GM23338 (cell line): ENCODE data around the gene TGIF2. TPM values are rescaled to one million over a fixed set of nuclear protein-coding genes. Genes with fewer than 3 reads are reported as not detected.

Source experiments
- CREB1 ChIP-seq: fragments of 250-450 bp; sonication (Bioruptor Pico); IDR thresholded peaks from 2 replicates; pipeline ENCODE4 v1.5.0; 2020; ENCODE audit warnings: low read depth, mild to moderate bottlenecking, moderate library complexity
- EZH2 ChIP-seq: fragments of 200-600 bp; sonication (generic); IDR thresholded peaks from one replicate; pipeline ENCODE4 v1.8.0; 2017; ENCODE audit warnings: antibody characterized with exemption, mild to moderate bottlenecking, low read depth; ENCODE audit not compliant: unreplicated experiment
- POLR2AphosphoS5 ChIP-seq: IDR thresholded peaks from 2 replicates; pipeline ENCODE4 v1.6.1; 2016; ENCODE audit warnings: antibody characterized with exemption, low read depth
- STAT1 ChIP-seq: IDR thresholded peaks from one replicate; pipeline ENCODE4 v1.6.1; 2016; ENCODE audit warnings: antibody characterized with exemption; ENCODE audit not compliant: unreplicated experiment
- polyA plus RNA-seq: library from polyadenylated mRNA; unstranded; fragments of >200 nt; fragmentation: Nextera tagmentation; extraction: Ambion mirVana; gene quantifications from 2 replicates; pipeline ENCODE4 v1.2.1, GENCODE V29; 2016
- total RNA-seq: library from RNA; depleted of rRNA; stranded (reverse); fragments of >200 nt; shearing (Covaris generic); gene quantifications from 2 replicates; pipeline ENCODE4 v1.2.3, GENCODE V29; 2014
- TF ChIP-seq, protein P1 (sequence below): fragments of 250-450 bp; sonication (Bioruptor Pico); IDR thresholded peaks from 2 replicates; pipeline ENCODE4 v1.5.0; 2020; ENCODE audit warnings: mild to moderate bottlenecking, moderate library complexity
- TF ChIP-seq, protein P2 (sequence below), 2 experiments: fragments of 200-600 bp in 1 of 2; sonication (generic) in 1 of 2; conservative IDR thresholded peaks; 2 replicates each; pipeline versions ENCODE4 v1.5.1 to v1.6.1; 2016 to 2017; ENCODE audit warnings: antibody characterized with exemption in 2 of 2, low read depth in 2 of 2, mild to moderate bottlenecking in 2 of 2, moderate library complexity in 1 of 2

The TGIF2 gene
- total and polyA plus RNA-seq, 2 experiments from 2014 or later = 47.6 to 63.2 TPM

DNA sequence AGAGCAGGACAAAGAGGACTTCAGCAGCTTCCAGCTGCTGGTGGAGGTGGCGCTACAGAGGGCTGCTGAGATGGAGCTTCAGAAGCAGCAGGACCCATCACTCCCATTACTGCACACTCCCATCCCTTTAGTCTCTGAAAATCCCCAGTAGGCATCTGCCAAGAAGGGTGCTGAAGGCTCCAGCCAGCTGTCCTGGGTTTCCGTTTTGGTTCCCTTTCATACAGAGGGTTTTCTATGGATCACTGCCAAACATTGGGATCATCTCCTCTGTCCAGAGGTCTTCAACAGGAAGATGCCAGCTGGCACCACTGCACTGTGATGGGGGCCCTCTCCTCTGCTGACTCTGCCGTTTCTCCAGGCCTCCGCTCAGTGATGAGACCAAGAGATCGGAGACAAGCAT, 17.9 kb downstream of the TGIF2 start (continued):
- TF ChIP-seq, protein P1, sequence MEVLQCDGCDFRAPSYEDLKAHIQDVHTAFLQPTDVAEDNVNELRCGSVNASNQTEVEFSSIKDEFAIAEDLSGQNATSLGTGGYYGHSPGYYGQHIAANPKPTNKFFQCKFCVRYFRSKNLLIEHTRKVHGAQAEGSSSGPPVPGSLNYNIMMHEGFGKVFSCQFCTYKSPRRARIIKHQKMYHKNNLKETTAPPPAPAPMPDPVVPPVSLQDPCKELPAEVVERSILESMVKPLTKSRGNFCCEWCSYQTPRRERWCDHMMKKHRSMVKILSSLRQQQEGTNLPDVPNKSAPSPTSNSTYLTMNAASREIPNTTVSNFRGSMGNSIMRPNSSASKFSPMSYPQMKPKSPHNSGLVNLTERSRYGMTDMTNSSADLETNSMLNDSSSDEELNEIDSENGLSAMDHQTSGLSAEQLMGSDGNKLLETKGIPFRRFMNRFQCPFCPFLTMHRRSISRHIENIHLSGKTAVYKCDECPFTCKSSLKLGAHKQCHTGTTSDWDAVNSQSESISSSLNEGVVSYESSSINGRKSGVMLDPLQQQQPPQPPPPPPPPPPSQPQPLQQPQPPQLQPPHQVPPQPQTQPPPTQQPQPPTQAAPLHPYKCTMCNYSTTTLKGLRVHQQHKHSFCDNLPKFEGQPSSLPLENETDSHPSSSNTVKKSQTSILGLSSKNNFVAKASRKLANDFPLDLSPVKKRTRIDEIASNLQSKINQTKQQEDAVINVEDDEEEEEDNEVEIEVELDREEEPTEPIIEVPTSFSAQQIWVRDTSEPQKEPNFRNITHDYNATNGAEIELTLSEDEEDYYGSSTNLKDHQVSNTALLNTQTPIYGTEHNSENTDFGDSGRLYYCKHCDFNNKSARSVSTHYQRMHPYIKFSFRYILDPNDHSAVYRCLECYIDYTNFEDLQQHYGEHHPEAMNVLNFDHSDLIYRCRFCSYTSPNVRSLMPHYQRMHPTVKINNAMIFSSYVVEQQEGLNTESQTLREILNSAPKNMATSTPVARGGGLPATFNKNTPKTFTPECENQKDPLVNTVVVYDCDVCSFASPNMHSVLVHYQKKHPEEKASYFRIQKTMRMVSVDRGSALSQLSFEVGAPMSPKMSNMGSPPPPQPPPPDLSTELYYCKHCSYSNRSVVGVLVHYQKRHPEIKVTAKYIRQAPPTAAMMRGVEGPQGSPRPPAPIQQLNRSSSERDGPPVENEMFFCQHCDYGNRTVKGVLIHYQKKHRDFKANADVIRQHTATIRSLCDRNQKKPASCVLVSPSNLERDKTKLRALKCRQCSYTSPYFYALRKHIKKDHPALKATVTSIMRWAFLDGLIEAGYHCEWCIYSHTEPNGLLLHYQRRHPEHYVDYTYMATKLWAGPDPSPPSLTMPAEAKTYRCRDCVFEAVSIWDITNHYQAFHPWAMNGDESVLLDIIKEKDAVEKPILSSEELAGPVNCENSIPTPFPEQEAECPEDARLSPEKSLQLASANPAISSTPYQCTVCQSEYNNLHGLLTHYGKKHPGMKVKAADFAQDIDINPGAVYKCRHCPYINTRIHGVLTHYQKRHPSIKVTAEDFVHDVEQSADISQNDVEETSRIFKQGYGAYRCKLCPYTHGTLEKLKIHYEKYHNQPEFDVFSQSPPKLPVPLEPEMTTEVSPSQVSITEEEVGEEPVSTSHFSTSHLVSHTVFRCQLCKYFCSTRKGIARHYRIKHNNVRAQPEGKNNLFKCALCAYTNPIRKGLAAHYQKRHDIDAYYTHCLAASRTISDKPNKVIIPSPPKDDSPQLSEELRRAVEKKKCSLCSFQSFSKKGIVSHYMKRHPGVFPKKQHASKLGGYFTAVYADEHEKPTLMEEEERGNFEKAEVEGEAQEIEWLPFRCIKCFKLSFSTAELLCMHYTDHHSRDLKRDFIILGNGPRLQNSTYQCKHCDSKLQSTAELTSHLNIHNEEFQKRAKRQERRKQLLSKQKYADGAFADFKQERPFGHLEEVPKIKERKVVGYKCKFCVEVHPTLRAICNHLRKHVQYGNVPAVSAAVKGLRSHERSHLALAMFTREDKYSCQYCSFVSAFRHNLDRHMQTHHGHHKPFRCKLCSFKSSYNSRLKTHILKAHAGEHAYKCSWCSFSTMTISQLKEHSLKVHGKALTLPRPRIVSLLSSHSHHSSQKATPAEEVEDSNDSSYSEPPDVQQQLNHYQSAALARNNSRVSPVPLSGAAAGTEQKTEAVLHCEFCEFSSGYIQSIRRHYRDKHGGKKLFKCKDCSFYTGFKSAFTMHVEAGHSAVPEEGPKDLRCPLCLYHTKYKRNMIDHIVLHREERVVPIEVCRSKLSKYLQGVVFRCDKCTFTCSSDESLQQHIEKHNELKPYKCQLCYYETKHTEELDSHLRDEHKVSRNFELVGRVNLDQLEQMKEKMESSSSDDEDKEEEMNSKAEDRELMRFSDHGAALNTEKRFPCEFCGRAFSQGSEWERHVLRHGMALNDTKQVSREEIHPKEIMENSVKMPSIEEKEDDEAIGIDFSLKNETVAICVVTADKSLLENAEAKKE = no peak
- TF ChIP-seq POLR2AphosphoS5 (no peak), STAT1 (no peak), EZH2 (no peak), CREB1 (CRISPR knock-in tag) (no peak)
- TF ChIP-seq, protein P2, sequence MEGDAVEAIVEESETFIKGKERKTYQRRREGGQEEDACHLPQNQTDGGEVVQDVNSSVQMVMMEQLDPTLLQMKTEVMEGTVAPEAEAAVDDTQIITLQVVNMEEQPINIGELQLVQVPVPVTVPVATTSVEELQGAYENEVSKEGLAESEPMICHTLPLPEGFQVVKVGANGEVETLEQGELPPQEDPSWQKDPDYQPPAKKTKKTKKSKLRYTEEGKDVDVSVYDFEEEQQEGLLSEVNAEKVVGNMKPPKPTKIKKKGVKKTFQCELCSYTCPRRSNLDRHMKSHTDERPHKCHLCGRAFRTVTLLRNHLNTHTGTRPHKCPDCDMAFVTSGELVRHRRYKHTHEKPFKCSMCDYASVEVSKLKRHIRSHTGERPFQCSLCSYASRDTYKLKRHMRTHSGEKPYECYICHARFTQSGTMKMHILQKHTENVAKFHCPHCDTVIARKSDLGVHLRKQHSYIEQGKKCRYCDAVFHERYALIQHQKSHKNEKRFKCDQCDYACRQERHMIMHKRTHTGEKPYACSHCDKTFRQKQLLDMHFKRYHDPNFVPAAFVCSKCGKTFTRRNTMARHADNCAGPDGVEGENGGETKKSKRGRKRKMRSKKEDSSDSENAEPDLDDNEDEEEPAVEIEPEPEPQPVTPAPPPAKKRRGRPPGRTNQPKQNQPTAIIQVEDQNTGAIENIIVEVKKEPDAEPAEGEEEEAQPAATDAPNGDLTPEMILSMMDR (conservative IDR thresholded peaks at IDR 0.05; ENCODE audit: low read depth in 2 of 2) = no peak
